HG03457 (cell line): ENCODE data around the gene PHLDB2.
A peak's percentile ranks its signal among the peaks of the same experiment; 100 is the strongest.
"Not testable (repeated sequence)": the region's sequence is repeated elsewhere in the genome, so short reads cannot be mapped to it uniquely, and the experiment has no call there.

Experiments
- ATAC-seq: cut with Tn5 transposase; IDR thresholded peaks from one replicate; pipeline ENCODE4 v1.9.1; 2021; ENCODE audit warnings: moderate number of reproducible peaks; ENCODE audit not compliant: unreplicated experiment

The PHLDB2 gene

GRCh38 chr3:111859061-111859973 is at the start of gene PHLDB2:
Gene PHLDB2 (plus strand): TSS chr3:111859265. CDS start chr3:111884078, 24,813 bp downstream.
- no peak for ATAC-seq

DNA sequence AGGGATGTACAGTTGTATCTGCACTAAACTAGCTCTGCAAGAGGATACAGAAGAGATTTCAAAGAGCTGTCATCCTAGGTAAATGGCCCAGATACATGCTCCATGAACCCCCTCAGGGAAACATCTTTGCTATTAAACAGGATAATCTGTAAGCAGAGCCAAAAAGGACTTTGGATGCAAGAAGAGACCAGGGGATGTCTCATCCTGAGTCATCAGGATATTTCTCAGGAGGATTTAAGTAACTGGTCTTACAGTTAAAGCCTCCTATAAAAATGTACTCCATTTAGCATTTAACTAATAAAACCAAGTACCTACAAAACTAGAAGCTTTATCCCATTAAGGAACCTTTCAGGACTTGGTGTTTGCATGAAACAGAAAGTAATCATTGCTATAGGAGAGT is 48.2 kb upstream of the PHLDB2 start:
- ATAC-seq = no peak

DNA sequence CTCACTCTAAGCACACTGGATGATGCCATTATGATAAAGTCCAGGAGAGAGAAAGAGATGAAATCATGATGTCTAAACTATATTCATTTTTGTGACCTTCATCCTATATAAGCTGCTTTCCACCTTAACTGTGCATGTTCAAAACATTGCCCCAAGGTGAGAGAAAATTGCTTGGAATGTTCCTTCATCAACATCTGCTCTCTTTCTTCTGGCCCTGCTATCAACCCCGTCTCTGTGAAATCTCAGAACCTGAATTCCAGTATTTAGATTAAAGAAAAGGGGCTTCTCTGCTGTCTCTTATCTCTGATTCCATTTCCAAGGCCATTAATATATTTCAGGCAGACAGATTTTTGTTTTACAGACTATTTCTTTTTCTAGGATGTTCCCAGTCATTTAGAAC is 47.3 kb upstream of the PHLDB2 start:
- no peak for ATAC-seq

DNA sequence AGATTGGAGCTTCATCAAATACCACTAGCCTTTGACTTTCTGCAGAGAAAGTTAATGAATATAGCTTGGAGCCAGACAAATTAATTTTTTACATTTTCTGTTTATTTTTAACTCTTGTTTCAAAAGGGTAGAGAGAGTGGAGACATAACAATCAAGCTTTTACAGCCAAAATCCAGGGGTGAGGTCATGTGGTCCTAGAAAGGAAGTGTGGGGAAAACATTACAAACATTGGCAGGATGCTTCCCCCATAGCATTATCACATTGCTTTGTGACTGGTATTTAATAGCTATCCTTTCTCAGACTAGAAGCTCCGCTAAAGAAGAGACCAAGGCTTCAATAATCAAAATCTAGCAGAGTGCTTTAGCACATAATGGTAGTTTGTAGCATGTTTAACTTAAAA is 46.4 kb upstream of the PHLDB2 start:
- ATAC-seq = peak; percentile 66

- no peak for ATAC-seq
These were observed 45.6 kb upstream of the PHLDB2 start for GRCh38 chr3:111813441-111813840.

DNA sequence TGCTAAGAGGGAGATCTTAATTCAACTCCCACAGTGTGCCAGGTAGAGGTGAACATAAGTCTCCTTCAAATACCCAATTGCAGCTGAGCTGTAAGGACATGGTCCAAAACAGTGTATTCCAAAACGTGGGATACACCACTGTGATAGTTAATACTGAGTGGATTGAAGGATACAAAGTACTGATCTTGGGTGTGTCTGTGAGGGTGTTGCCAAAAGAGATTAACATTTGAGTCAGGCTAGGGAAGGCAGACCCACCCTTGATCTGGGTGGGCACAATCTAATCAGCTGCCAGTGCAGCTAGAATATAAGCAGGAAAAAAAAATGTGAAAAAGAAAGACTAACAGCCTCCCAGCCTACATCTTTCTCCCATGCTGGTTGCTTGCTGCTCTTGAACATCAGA is 45.1 kb upstream of the PHLDB2 start:
- no peak for ATAC-seq

GRCh38 chr3:111816771-111817170 is 42.3 kb upstream of the PHLDB2 start:
- not testable (repeated sequence) for ATAC-seq

DNA sequence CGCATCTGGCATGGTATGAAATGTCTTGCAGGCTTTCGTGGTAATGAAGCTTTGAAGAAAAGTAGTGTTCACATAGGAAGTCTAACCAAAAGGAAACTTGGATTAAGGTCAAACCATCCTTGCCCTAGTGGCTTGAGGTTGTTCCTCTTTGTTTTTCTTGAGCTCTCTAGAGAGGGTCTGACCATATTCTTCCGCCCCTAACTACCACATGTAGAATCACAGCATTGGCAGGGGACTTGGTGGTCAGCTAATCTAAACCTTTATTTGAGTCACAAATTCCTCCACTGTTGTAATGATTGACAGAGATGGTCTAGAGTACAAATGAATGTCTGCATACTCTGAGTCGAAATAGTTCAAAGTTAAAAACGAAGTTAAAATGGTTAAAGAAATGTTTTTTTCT is 39.1 kb upstream of the PHLDB2 start:
- ATAC-seq = no peak

DNA sequence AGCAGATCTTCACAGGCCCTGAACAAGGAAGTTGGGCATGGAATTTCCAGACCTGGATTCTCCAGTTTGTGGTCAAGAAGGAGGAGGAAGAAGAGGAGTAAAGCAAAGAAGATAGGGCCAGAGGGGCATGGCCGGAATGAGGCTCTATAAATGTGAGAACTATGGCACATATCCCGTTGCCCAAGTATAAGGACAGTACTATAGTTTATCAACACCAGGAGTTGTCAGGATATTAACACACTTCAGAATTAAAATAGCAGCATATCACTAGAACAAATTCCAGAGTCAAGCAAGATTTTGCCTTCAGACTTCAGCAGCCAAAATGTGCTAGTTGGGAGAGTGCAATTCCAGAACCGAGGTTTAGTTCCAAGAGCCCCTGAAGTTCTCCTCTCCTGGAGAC is 38.4 kb upstream of the PHLDB2 start:
- no peak for ATAC-seq

- no peak for ATAC-seq
These were observed 37.2 kb upstream of the PHLDB2 start for GRCh38 chr3:111821891-111822290.

GRCh38 chr3:111822804-111823203 is 36.3 kb upstream of the PHLDB2 start:
- ATAC-seq = no peak

DNA sequence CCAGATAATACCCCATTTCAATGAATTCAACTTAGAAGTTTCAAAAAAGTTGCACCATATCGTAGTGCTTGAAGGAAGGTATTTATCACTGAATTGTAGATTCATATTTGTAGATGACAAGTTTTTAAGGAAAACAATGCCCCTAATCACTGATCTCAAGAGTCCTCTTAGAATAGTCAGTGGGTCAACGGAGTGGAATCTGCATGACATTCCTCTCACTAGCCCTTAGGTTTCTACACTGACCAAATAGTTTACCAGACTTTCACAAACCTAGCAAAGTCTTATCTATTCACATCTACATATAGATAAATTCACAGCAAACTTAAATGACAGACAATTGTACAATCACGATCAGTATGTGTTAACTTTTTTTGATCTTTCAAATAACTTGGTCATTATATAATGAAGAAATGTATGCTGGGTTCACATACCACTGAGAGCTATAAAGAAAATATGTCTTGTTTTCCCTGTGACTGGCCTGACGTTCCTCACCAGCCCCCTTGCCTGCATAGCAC is 35.7 kb upstream of the PHLDB2 start:
- ATAC-seq = no peak

GRCh38 chr3:111824351-111824750 is 34.7 kb upstream of the PHLDB2 start:
- no peak for ATAC-seq

- ATAC-seq = no peak
These were observed 31.2 kb upstream of the PHLDB2 start for GRCh38 chr3:111827871-111828270.

DNA sequence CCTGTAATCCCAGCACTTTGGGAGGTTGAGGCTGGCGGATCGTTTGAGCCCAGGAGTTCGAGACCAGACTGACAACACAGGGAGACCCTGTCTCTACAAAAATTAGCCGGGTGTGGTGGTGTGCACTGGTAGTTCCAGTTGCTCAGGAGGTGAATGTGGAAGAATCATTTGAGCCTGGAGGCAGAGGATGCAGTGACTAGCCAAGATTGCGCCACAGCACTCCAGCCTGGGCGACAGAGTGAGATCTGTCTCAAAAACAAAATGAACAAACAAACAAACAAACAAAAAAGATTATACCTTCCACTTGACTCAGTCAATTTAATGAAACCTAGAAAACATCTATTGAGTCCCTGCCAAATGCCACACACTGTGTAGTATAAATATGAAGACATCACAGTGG is 30.5 kb upstream of the PHLDB2 start:
- ATAC-seq = no peak

DNA sequence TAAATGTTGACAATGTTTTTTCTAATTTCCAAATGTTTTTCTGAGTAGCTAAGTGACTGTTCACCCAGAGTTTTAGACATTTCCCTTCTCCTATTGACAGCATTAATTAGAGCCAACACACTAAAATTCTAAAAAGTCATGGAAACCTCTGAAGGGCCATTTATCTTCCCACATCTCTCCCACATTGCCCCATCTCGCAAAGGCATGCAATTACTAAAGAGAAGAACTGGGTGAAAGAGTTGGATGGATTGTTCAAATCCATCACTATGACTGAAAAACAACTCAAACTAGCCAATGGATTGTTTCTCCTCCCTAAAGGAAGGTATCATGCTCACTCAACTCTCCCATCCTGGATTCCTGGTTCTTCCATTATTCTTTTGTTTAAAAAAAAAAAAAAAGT is 30.0 kb upstream of the PHLDB2 start:
- ATAC-seq = no peak

DNA sequence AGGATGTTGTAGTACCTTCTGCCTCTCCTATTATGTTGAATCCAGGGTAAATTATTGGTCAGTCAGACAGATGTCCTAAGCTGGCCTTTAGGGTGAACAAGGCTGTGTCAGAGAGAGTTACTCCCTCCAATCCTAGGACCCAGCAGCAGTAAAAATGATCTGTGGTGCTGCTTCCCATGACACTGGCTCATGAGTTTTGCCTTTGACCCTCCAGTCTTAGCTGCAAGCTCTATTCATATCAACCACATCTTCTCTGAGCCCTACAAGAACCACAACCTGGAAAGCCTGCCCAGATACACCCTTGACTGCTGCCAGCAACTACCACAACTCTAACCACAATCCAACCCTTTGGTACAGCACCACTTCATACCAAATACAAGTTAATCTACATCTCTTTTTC is 27.2 kb upstream of the PHLDB2 start:
- no peak for ATAC-seq

- ATAC-seq = no peak
These were observed 22.0 kb upstream of the PHLDB2 start for GRCh38 chr3:111837112-111837511.

DNA sequence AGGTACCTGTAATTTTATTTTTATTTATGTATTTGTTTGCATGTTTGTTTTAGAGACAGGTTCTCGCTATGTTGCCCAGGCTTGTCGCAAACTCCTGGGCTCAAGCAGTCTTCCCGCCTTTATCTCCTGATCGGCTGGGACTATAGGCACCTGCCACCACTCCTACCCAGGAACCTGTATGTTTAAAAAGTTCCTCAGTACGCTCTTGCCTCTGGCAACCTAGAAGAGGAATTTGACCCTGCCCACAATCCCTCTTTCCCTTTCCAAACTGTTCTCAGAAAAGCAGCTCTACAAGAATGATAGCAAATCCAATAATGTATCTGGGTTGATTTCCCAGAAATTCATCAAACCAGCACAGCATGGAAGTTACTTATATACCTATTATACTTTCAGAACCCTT is 20.9 kb upstream of the PHLDB2 start:
- ATAC-seq = no peak

GRCh38 chr3:111846039-111846438 is 13.0 kb upstream of the PHLDB2 start:
- ATAC-seq = no peak

DNA sequence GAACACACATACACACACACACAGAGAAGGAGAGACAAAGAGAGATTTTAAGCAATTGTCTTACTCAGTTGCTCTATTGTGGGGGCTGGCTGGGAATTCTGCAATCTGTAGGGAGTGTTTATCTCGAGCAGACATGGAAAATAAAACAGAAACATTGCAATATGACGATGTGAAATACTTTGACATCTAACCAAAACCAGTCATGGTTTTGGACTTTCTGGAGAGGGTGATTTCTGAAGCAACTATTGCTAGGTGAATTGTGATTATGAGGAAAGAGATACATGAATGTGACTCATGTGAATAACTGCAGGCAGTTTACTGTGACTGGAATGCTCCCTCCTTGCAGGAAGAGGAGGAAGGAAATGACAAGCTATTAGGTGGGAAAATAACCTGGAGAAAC is 12.3 kb upstream of the PHLDB2 start:
- no peak for ATAC-seq

DNA sequence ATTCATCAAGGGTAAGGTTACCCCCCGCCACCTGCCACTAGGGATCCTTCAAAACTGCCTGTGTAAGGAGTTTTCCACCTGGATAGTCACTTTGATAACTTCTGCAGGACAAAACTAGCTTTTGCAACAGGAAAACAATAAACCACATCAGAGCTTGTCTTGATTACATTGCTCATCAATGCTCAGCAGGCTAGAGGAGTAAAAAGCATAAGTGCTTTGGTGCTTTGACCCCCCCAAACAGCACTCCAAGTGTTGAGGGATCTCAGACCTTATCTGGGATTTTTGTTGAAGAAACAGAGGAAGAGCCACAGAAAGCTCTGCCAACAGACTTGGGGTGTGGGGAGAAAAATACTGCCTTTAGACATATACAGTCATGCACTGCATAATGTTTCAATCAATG is 10.8 kb upstream of the PHLDB2 start:
- no peak for ATAC-seq

DNA sequence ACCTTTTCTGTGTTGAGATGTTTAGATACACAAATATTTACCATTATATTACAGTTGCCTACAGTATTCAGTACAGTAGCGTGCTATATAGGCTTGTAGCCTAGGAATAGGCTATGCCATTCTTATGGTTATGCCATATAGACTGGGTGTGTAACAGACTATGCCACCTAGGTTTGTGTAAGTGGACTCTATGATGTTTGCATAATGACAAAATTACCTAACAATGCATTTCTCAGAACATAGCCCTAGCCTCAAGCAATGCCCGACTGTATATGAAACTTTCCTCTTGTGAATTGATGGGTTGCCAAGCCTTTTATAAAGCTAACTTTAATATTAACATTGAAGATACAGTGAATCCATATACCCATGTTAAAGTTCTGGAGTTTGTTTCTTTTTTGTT is 10.3 kb upstream of the PHLDB2 start:
- ATAC-seq = no peak
